SK-N-SH (cell line): ENCODE data around the gene DR1.

Experiments
- CTCF ChIP-seq: fragments of 200-600 bp; sonication (generic); IDR thresholded peaks from 2 replicates; pipeline ENCODE4 v1.6.1; 2017; ENCODE audit warnings: antibody characterized with exemption, mild to moderate bottlenecking, moderate library complexity
- EP300 ChIP-seq, 2 experiments: IDR thresholded peaks; 2 replicates each; pipeline versions ENCODE4 v1.4.0 to v1.6.1; 2012; ENCODE audit warnings: borderline replicate concordance in 1 of 2, low read depth in 1 of 2, low read length in 1 of 2
- FOXJ3 ChIP-seq: sonication (generic); formaldehyde crosslinking; IDR thresholded peaks from 2 replicates; pipeline ENCODE4 v1.5.1; 2020; ENCODE audit warnings: mild to moderate bottlenecking, missing genetic modification reagents
- IRF3 ChIP-seq: fragments of 150-350 bp; IDR thresholded peaks from 2 replicates; pipeline ENCODE4 v1.6.1; 2016; ENCODE audit warnings: mild to moderate bottlenecking, low read depth, low read length
- JUND ChIP-seq: IDR thresholded peaks from 2 replicates; pipeline ENCODE4 v1.4.0; 2012
- MXI1 ChIP-seq: IDR thresholded peaks from 2 replicates; pipeline ENCODE4 v1.6.1; 2012; ENCODE audit warnings: mild to moderate bottlenecking, low read depth, low read length, improper control_type of control experiment
- POLR2AphosphoS5 ChIP-seq: IDR thresholded peaks from 2 replicates; pipeline ENCODE4 v1.6.1; 2012; ENCODE audit warnings: low read depth, low read length
- RAD21 ChIP-seq: IDR thresholded peaks from 2 replicates; pipeline ENCODE4 v1.6.1; 2012; ENCODE audit warnings: mild to moderate bottlenecking, low read length
- REST ChIP-seq: IDR thresholded peaks from 2 replicates; pipeline ENCODE4 v1.6.1; 2012; ENCODE audit warnings: mild to moderate bottlenecking, low read depth, low read length, moderate library complexity
- TAF1 ChIP-seq: IDR thresholded peaks from 2 replicates; pipeline ENCODE4 v1.6.1; 2012; ENCODE audit warnings: low read depth, mild to moderate bottlenecking, low read length, moderate library complexity, borderline replicate concordance
- ZBTB33 ChIP-seq: IDR thresholded peaks from 2 replicates; pipeline ENCODE4 v1.4.0; 2012; ENCODE audit warnings: low read depth, borderline replicate concordance

GRCh38 chr1:93330617-93331016 is 15.1 kb upstream of the DR1 start:
- TF ChIP-seq FOXJ3 (CRISPR knock-in tag) (no peak), MXI1 (no peak), POLR2AphosphoS5 (no peak), CTCF (no peak), RAD21 (no peak), REST (no peak), EP300 (IDR thresholded peaks at IDR 0.05; ENCODE audit: borderline replicate concordance in 1 of 2, low read depth in 1 of 2, low read length in 1 of 2) (no peak), TAF1 (no peak), IRF3 (no peak), ZBTB33 (no peak), JUND (no peak)
